K562 (cell line): ENCODE data around the gene MIB2.

Source experiments
- CREB3L1 ChIP-seq: fragments of 450-650 bp; IDR thresholded peaks from 2 replicates; pipeline ENCODE4 v1.6.1; 2014; ENCODE audit warnings: low read depth, mild to moderate bottlenecking, moderate library complexity, borderline replicate concordance
- EZH2 ChIP-seq: IDR thresholded peaks from 2 replicates; pipeline ENCODE4 v1.6.1; 2012; ENCODE audit warnings: low read depth, mild to moderate bottlenecking, inconsistent platforms, low read length, borderline replicate concordance
- FOXP4 ChIP-seq: sonication (generic); formaldehyde crosslinking; IDR thresholded peaks from 2 replicates; pipeline ENCODE4 v1.8.0; 2022; ENCODE audit warnings: mild to moderate bottlenecking, missing genetic modification reagents, borderline replicate concordance
- ILK ChIP-seq: fragments of 450-650 bp; IDR thresholded peaks from 2 replicates; pipeline ENCODE4 v1.6.1; 2016; ENCODE audit warnings: missing genetic modification characterization, low read depth, mild to moderate bottlenecking, missing compliant biosample characterization, moderate library complexity, borderline replicate concordance
- SETDB1 ChIP-seq: IDR thresholded peaks from one replicate; pipeline ENCODE4 v1.6.1; 2012; ENCODE audit warnings: low read length, control low read depth, inconsistent platforms
- SRF ChIP-seq, 2 experiments: fragments of 250-450, 450-650 bp in 1 of 2; sonication (Bioruptor Pico) in 1 of 2; sonication (generic) in 1 of 2; formaldehyde crosslinking; IDR thresholded peaks; 2 replicates each; pipeline versions ENCODE4 v1.5.0 to v1.5.1; 2020 to 2022; ENCODE audit warnings: mild to moderate bottlenecking in 1 of 2, missing genetic modification reagents in 1 of 2
- TCF7 ChIP-seq: sonication (generic); IDR thresholded peaks from 2 replicates; pipeline ENCODE4 v1.6.1; 2016; ENCODE audit warnings: antibody characterized with exemption, borderline replicate concordance
- ZNF785 ChIP-seq: fragments of 250-450 bp; sonication (Bioruptor Pico); IDR thresholded peaks from 2 replicates; pipeline ENCODE4 v1.4.0; 2020; ENCODE audit warnings: mild to moderate bottlenecking
- TF ChIP-seq, protein P1 (sequence below), 3 experiments: IDR thresholded peaks in 2 of 3; conservative IDR thresholded peaks in 1 of 3; 2 replicates each; pipeline ENCODE4 v1.5.1; 2011 to 2012; ENCODE audit warnings: low read length in 3 of 3, mild to moderate bottlenecking in 3 of 3, control low read depth in 2 of 3, improper control_type of control experiment in 1 of 3, inconsistent platforms in 1 of 3, low read depth in 1 of 3, mixed read lengths in 1 of 3, moderate library complexity in 1 of 3; ENCODE audit not compliant: insufficient read depth in 2 of 3

GRCh38 chr1:1597275-1597930 lies 17.9 kb upstream of the MIB2 start:
- TF ChIP-seq, protein P1, sequence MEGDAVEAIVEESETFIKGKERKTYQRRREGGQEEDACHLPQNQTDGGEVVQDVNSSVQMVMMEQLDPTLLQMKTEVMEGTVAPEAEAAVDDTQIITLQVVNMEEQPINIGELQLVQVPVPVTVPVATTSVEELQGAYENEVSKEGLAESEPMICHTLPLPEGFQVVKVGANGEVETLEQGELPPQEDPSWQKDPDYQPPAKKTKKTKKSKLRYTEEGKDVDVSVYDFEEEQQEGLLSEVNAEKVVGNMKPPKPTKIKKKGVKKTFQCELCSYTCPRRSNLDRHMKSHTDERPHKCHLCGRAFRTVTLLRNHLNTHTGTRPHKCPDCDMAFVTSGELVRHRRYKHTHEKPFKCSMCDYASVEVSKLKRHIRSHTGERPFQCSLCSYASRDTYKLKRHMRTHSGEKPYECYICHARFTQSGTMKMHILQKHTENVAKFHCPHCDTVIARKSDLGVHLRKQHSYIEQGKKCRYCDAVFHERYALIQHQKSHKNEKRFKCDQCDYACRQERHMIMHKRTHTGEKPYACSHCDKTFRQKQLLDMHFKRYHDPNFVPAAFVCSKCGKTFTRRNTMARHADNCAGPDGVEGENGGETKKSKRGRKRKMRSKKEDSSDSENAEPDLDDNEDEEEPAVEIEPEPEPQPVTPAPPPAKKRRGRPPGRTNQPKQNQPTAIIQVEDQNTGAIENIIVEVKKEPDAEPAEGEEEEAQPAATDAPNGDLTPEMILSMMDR (IDR thresholded peaks at IDR 0.05 in 2 of 3, conservative IDR thresholded peaks at IDR 0.05 in 1 of 3; ENCODE audit: insufficient read depth in 2 of 3, low read depth in 1 of 3, low read length in 3 of 3): peak; percentile 17 to 32 (median 21); a peak in 3 of 6 replicates
- TF ChIP-seq FOXP4 (CRISPR knock-in tag) (no peak), EZH2 (no peak), SRF (CRISPR knock-in tag; IDR thresholded peaks at IDR 0.05) (no peak), ILK (tag) (no peak), SETDB1 (no peak), ZNF785 (CRISPR knock-in tag) (no peak), TCF7 (no peak), CREB3L1 (no peak)
